HG03442 (cell line): ENCODE measurements around the gene PRRC2A.

ENCODE experiments used
- ATAC-seq: cut with Tn5 transposase; IDR thresholded peaks from one replicate; pipeline ENCODE4 v1.9.1; 2021; ENCODE audit warnings: mild to moderate bottlenecking, moderate library complexity; ENCODE audit not compliant: unreplicated experiment

PRRC2A gene

GRCh38 chr6:31643818-31644454, 23.4 kb downstream of the PRRC2A start:
- no peak for ATAC-seq

GRCh38 chr6:31645325-31645724, 24.8 kb downstream of the PRRC2A start:
- no peak for ATAC-seq

GRCh38 chr6:31651602-31652191, 31.2 kb downstream of the PRRC2A start:
- ATAC-seq, result peak; percentile 40

GRCh38 chr6:31652925-31653724, 32.6 kb downstream of the PRRC2A start:
- ATAC-seq, result peak; percentile 38

- ATAC-seq, result no peak
Observed at GRCh38 chr6:31654574-31655348, 34.2 kb downstream of the PRRC2A start.

- no peak for ATAC-seq
Observed at GRCh38 chr6:31655349-31656237, 35.1 kb downstream of the PRRC2A start, which contains the start of gene APOM. TSS of gene APOM (plus strand) at chr6:31655894. CDS start at chr6:31655967, 73 bp downstream.

GRCh38 chr6:31657406-31658157, 37.1 kb downstream of the PRRC2A start:
- no peak for ATAC-seq

- no peak for ATAC-seq
Observed at GRCh38 chr6:31658158-31658688, 37.7 kb downstream of the PRRC2A start.

GRCh38 chr6:31658983-31659648, 38.6 kb downstream of the PRRC2A start:
- no peak for ATAC-seq

GRCh38 chr6:31659649-31660380, 39.3 kb downstream of the PRRC2A start:
- no peak for ATAC-seq

- no peak for ATAC-seq
Observed at GRCh38 chr6:31660381-31661261, 40.1 kb downstream of the PRRC2A start, which contains the start of gene C6orf47. TSS of gene C6orf47 (minus strand) at chr6:31660778. CDS start at chr6:31659947, 831 bp downstream.

GRCh38 chr6:31661262-31662123, 41.0 kb downstream of the PRRC2A start:
- no peak for ATAC-seq

- ATAC-seq, result no peak
Observed at GRCh38 chr6:31662124-31662723, 41.7 kb downstream of the PRRC2A start.

GRCh38 chr6:31663126-31663960, 42.8 kb downstream of the PRRC2A start:
- no peak for ATAC-seq
